Lower leg skin (tissue), 3 donors: ENCODE measurements around the gene OR56B4.

Source experiments
- CTCF ChIP-seq, 3 donors: fragments of 450-650 bp; IDR thresholded peaks; one replicate each; pipeline ENCODE4 v1.5.1; 2016; ENCODE audit warnings: antibody characterized with exemption in 3 of 3, mild to moderate bottlenecking in 3 of 3, moderate library complexity in 2 of 3
- POLR2A ChIP-seq, 2 donors: fragments of 450-650 bp; IDR thresholded peaks; one replicate each; pipeline ENCODE4 v1.6.1; 2016 to 2017; ENCODE audit warnings: antibody characterized with exemption in 2 of 2, mild to moderate bottlenecking in 1 of 2, moderate library complexity in 1 of 2

- TF ChIP-seq CTCF (IDR thresholded peaks at IDR 0.05) (no peak), POLR2A (IDR thresholded peaks at IDR 0.05) (no peak)
Observed at GRCh38 chr11:6067502-6067901, 40.0 kb upstream of the OR56B4 start.
